ENCODE results near the gene LDB3.
"Not testable (repeated sequence)": the region's sequence is repeated elsewhere in the genome, so short reads cannot be mapped to it uniquely, and the experiment has no call there.

Gene LDB3

DNA sequence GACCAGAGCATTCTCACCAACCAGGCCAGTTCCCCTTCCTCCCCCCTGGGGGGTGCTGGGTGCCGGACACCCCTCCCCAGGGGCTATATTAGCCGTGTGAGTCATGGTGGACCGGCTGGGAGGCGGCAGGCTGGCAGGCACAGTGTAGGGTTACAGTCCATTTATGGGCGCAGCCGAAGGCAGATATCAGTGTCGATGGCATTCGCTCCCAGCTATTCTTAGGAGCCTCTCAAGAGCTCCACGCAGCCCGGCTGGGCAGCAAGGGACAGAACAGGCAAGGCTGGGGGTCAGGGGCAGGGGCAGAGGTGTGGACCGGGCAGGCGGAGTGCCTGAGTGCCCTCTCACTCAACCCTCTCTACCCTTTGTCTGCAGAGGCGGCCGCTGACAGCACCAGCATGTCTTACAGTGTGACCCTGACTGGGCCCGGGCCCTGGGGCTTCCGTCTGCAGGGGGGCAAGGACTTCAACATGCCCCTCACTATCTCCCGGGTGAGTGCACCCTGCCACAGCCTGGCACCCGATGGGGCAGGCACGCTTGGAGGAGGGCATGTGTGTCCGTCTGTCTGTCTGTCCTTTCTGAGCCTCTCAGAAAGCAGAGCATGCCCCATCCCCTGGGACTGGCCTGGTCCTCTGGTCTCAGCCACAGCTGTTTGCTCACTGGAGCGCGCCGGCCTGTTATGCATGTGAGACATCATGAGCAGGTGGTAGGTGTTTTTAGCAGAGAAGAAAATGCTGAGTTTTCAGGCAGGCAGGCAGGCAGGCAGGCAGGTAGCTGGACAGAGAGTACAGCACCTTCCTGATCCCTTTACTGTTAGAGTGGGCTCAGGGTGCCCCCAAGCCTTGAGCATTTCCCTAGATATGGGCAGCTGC lies at the start of gene LDB3:
Gene LDB3, plus strand, starts transcription at position 215 of the 869 bp plus-strand sequence. Its CDS starts 181 bp downstream, at position 396.
- no peak for DNase-seq (ENCODE audit: low spot score)

DNA sequence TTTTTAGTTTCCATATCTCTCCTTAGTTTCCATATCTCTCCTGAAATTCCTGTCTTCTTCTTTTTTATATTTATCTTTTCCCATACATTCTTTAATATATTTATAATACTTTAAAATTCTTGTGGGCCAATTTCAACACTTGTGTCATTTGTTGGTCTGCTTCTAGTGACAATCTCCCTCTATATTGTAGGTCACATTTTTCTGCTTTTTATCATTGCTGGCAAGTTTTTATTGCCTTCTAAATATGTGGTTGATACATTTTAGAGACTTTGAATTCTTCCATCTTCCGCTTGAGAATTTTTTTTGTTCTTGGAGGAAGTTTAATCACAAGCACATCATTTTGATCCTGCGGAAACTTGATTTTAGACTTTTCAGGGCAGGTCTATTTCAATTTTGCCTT lies 40.0 kb upstream of the LDB3 start:
- DNase-seq (ENCODE audit: low spot score), result no peak

GRCh38 chr10:86630079-86630478 lies 38.2 kb upstream of the LDB3 start:
- DNase-seq (ENCODE audit: low spot score), result no peak

DNA sequence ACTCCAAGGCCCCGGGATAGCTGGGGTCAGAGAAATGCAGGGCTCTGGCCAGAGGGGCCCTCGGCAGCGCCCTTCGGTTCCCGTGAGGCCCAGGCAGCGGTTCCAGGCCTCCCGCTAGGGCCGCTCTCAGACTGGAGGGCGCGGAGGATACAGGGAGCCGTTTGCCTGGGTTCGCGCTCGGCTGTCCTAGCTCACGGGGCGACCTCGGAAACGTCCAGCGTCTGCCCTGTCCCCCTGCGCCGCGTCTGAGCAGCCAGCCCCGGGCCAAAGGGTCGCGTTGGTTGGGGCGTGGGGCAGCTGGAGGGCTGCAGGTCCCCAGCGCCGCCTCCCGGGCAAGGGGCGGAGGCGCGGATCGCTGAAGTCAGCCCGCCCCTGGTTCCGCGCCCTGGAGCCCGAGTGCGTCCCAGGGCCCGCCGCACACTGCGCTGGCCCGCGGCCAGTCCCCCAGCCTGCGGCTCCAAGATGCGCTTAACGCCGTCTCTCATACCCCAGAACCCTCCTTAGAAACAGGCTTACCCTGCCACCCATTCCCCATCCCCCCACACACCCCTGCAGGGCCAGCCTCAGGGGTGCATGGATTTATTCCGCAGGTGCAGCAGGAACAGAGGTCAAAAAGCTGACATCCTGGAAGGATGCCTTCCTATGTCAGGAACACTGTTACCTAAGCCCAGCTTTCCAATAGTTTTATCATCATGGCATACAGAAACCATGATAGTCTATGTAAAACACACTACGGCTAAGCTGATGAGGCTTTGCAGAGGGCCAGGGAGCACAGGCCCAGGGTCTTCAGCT lies 36.1 kb upstream of the LDB3 start:
- no peak for DNase-seq (ENCODE audit: low spot score)

DNA sequence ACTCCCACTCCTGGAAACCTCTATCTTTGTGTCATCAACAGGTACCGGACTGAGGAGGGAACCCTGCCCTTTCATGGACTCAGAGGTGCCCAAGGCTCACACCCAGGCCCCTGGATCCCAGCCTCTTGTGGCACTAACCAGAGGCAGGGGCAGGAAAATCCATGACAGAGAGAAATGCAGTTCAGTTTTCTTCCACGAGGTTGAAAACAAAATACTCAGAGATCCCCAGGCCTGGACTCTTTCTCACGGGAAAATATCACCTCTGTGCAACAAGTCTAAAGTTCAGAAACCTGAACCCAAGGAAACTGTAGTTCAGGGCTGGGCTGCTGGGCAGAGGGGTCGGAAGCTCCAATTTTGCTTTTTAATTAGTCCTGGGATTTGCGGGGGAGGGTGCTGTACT lies 35.4 kb upstream of the LDB3 start:
- DNase-seq (ENCODE audit: low spot score), result no peak

- no peak for DNase-seq (ENCODE audit: low spot score)
Observed at GRCh38 chr10:86635402-86635801, 32.9 kb upstream of the LDB3 start.

DNA sequence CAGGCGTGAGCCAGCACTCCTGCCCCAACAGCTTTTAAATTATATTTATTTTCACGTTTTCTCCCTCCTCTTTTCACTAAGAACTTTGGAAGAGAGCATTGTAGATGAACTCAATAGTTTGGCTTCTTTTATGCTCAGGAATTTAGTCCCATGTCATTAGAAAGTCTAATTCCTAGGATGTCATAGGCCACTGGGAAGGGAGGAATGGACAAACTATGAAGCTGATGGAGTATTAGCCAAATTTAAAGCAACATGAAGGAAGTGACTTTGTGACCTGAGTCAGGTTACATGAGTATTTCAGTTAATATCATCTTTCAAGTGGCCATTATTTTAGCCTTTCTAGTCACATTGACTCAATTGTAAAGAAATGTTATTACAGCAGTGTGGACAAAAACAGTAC lies 32.0 kb upstream of the LDB3 start:
- no peak for DNase-seq (ENCODE audit: low spot score)

- DNase-seq (ENCODE audit: low spot score), result no peak
Observed at GRCh38 chr10:86642021-86642420, 26.3 kb upstream of the LDB3 start.

DNA sequence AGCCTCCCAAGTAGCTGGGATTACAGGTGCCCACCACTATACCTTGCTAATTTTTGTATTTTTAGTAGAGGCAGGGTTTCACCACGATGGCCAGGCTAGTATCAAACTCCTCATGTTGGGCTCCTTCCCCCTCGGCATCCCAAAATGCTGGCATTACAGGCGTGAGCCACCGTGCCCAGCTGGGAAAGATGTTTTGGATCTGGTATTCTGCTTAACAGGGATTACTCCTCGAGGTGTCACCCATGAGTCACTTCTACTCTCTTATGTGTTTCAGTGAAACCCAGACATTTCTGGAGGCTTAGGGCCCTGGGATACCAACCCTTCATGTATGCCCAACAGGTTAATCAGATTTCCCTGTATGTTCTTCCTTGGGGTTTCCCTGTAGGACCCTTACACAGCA lies 25.8 kb upstream of the LDB3 start:
- no peak for DNase-seq (ENCODE audit: low spot score)

GRCh38 chr10:86644152-86644793 lies 24.0 kb upstream of the LDB3 start:
- DNase-seq (ENCODE audit: low spot score), result no peak

GRCh38 chr10:86644794-86645445 lies 23.4 kb upstream of the LDB3 start:
- DNase-seq (ENCODE audit: low spot score), result no peak

- DNase-seq (ENCODE audit: low spot score), result not testable (repeated sequence)
Observed at GRCh38 chr10:86645621-86646165, 22.6 kb upstream of the LDB3 start.

GRCh38 chr10:86646532-86646931 lies 21.8 kb upstream of the LDB3 start:
- no peak for DNase-seq (ENCODE audit: low spot score)

- DNase-seq (ENCODE audit: low spot score), result no peak
Observed at GRCh38 chr10:86646933-86647332, 21.4 kb upstream of the LDB3 start.

GRCh38 chr10:86647773-86648703 lies 20.3 kb upstream of the LDB3 start:
- DNase-seq (ENCODE audit: low spot score), result no peak

- DNase-seq (ENCODE audit: low spot score), result no peak
Observed at GRCh38 chr10:86648704-86649427, 19.4 kb upstream of the LDB3 start.

GRCh38 chr10:86649471-86650150 lies 18.7 kb upstream of the LDB3 start:
- DNase-seq (ENCODE audit: low spot score), result no peak

DNA sequence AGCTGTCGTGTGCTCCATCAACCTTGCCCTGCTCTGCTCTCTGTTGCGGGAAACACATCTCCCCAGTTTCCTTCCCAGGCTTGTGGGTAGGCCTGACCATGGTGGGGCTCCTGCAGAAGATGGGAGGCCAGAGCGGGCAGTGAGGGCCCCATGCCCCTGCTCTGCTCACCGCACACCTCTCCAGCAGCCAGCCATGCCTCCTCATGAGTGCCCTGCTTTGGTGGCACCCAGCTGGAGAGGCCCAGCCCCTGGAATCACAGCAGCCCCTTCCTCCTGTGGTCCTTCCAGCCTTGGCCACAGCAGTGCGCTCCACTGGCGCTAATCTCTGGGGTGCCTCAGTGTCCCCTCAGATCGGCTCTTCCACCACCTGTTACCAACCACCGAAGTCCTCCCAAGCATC lies 18.2 kb upstream of the LDB3 start:
- no peak for DNase-seq (ENCODE audit: low spot score)

GRCh38 chr10:86651021-86651471 lies 17.3 kb upstream of the LDB3 start:
- DNase-seq (ENCODE audit: low spot score), result no peak
